ENCODE results near the gene RGS18.

RGS18 gene, protein sequence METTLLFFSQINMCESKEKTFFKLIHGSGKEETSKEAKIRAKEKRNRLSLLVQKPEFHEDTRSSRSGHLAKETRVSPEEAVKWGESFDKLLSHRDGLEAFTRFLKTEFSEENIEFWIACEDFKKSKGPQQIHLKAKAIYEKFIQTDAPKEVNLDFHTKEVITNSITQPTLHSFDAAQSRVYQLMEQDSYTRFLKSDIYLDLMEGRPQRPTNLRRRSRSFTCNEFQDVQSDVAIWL

DNA sequence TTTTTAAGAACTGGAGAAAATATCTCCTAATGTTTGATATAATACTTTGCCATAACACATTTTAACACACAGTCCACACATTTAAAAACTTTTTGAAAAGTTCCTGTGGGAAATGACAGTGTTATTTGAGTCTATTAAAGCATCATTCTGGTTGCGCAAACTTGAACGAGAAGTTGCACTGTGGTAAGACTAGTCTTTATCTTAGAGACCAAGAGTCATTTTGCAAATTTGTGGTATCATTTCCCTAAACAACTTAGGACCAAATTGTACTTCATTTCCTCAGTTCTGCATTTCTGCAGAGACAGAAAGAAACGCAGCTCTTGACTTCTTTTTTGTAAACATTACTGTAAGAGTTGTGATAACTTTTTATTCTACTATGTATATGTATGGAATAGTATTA lies at the start of gene RGS18:
RGS18 (plus strand) TSS at position 282 of the 400 bp plus-strand sequence. CDS start 176 bp downstream, outside the sequence.
- TF ChIP-seq CREB1 (IDR thresholded peaks at IDR 0.05; ENCODE audit: low read depth): no peak
- TF ChIP-seq, protein P1, sequence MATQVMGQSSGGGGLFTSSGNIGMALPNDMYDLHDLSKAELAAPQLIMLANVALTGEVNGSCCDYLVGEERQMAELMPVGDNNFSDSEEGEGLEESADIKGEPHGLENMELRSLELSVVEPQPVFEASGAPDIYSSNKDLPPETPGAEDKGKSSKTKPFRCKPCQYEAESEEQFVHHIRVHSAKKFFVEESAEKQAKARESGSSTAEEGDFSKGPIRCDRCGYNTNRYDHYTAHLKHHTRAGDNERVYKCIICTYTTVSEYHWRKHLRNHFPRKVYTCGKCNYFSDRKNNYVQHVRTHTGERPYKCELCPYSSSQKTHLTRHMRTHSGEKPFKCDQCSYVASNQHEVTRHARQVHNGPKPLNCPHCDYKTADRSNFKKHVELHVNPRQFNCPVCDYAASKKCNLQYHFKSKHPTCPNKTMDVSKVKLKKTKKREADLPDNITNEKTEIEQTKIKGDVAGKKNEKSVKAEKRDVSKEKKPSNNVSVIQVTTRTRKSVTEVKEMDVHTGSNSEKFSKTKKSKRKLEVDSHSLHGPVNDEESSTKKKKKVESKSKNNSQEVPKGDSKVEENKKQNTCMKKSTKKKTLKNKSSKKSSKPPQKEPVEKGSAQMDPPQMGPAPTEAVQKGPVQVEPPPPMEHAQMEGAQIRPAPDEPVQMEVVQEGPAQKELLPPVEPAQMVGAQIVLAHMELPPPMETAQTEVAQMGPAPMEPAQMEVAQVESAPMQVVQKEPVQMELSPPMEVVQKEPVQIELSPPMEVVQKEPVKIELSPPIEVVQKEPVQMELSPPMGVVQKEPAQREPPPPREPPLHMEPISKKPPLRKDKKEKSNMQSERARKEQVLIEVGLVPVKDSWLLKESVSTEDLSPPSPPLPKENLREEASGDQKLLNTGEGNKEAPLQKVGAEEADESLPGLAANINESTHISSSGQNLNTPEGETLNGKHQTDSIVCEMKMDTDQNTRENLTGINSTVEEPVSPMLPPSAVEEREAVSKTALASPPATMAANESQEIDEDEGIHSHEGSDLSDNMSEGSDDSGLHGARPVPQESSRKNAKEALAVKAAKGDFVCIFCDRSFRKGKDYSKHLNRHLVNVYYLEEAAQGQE (IDR thresholded peaks at IDR 0.05; ENCODE audit: low read depth): no peak
- TF ChIP-seq TEAD4 (IDR thresholded peaks at IDR 0.05): no peak
- TF ChIP-seq, protein P2, sequence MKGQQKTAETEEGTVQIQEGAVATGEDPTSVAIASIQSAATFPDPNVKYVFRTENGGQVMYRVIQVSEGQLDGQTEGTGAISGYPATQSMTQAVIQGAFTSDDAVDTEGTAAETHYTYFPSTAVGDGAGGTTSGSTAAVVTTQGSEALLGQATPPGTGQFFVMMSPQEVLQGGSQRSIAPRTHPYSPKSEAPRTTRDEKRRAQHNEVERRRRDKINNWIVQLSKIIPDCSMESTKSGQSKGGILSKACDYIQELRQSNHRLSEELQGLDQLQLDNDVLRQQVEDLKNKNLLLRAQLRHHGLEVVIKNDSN (IDR thresholded peaks at IDR 0.05): no peak
- no peak for TF ChIP-seq EGR1 (IDR thresholded peaks at IDR 0.05)
- no peak for TF ChIP-seq TCF12 (IDR thresholded peaks at IDR 0.05; ENCODE audit: low read depth)
- no peak for TF ChIP-seq RAD21 (IDR thresholded peaks at IDR 0.05; ENCODE audit: low read depth)
- TF ChIP-seq CEBPB (IDR thresholded peaks at IDR 0.05): peak; percentile 17; the same call in 1 of the 2 replicates

DNA sequence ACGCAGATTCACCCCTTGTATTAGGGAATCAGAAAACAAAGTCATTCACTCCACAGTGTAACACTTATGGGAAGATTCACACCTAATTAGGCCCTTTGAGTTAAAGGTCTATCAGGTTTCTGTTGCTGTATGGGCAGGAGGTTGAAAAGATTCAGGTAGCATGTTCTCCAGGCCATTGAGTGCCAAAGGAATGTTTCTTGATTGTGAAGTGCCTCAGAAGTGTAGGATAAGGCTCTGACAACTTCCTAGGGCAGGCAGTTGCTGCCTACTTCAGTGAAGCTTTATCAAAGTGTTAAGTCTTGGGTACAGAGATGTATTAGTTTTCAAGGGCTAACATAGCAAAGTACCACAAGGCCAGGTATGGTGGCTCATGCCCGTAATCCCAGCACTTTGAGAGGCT lies 48.7 kb upstream of the RGS18 start:
- TF ChIP-seq EGR1 (IDR thresholded peaks at IDR 0.05) (no peak), TAF1 (IDR thresholded peaks at IDR 0.05; ENCODE audit: low read depth) (no peak), CREB1 (IDR thresholded peaks at IDR 0.05; ENCODE audit: low read depth) (no peak), CEBPB (IDR thresholded peaks at IDR 0.05) (no peak), FOXM1 (IDR thresholded peaks at IDR 0.05; ENCODE audit: borderline replicate concordance, low read depth) (no peak), NFIC (IDR thresholded peaks at IDR 0.05) (no peak), RAD21 (IDR thresholded peaks at IDR 0.05; ENCODE audit: low read depth) (no peak), TCF12 (IDR thresholded peaks at IDR 0.05; ENCODE audit: low read depth) (no peak), ZBTB7A (IDR thresholded peaks at IDR 0.05; ENCODE audit: low read depth) (no peak), EP300 (IDR thresholded peaks at IDR 0.05; ENCODE audit: borderline replicate concordance) (no peak), YY1 (IDR thresholded peaks at IDR 0.05; ENCODE audit: low read depth) (no peak), TEAD4 (IDR thresholded peaks at IDR 0.05) (no peak)
- TF ChIP-seq, protein P1 (IDR thresholded peaks at IDR 0.05; ENCODE audit: low read depth): no peak
- TF ChIP-seq, protein P2 (IDR thresholded peaks at IDR 0.05): no peak
- TF ChIP-seq, protein P3, sequence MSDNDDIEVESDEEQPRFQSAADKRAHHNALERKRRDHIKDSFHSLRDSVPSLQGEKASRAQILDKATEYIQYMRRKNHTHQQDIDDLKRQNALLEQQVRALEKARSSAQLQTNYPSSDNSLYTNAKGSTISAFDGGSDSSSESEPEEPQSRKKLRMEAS (IDR thresholded peaks at IDR 0.05): no peak

DNA sequence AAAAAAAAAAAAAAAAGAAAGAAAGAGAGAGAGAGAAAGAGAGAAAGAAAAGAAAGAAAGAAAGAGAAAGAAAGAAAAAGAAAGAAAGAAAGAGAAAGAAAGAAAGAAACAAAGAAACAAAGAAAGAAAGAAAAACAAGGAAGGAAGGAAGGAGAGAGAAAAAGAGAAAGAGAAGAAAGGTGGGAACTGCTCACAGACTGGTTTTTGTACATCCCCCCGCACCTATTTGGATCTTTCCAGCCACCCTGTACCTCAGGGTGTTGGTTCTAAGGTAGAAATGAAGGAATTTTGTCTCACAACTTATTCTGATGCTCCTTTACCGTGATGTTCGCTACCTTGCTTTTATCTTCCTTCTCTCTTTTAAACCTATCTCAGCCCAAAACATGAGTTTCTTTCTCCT lies 43.3 kb upstream of the RGS18 start:
- TF ChIP-seq, protein P3 (IDR thresholded peaks at IDR 0.05): no peak
- TF ChIP-seq CREB1 (IDR thresholded peaks at IDR 0.05; ENCODE audit: low read depth) (no peak), YY1 (IDR thresholded peaks at IDR 0.05; ENCODE audit: low read depth) (no peak), EGR1 (IDR thresholded peaks at IDR 0.05) (no peak), TCF12 (IDR thresholded peaks at IDR 0.05; ENCODE audit: low read depth) (no peak), RAD21 (IDR thresholded peaks at IDR 0.05; ENCODE audit: low read depth) (no peak), TEAD4 (IDR thresholded peaks at IDR 0.05) (no peak), ZBTB7A (IDR thresholded peaks at IDR 0.05; ENCODE audit: low read depth) (no peak), TAF1 (IDR thresholded peaks at IDR 0.05; ENCODE audit: low read depth) (no peak), CEBPB (IDR thresholded peaks at IDR 0.05) (no peak), EP300 (IDR thresholded peaks at IDR 0.05; ENCODE audit: borderline replicate concordance) (no peak), FOXM1 (IDR thresholded peaks at IDR 0.05; ENCODE audit: borderline replicate concordance, low read depth) (no peak), NFIC (IDR thresholded peaks at IDR 0.05) (no peak)
- TF ChIP-seq, protein P2 (IDR thresholded peaks at IDR 0.05): no peak
- TF ChIP-seq, protein P1 (IDR thresholded peaks at IDR 0.05; ENCODE audit: low read depth): no peak
